Stimulated activated CD8-positive, alpha-beta memory T cell treated with anti-CD3 and anti-CD28 coated beads, Interleukin-15, amount 100 ng/mL, for 4 hours (primary cell): Measurements from ENCODE around the gene HDLBP.

Experiments used
- DNase-seq, 2 donors: peaks; one replicate each; pipeline ENCODE4 v3.0.0-alpha.2; 2020; ENCODE audit warnings: low read depth in 2 of 2

HDLBP gene

DNA sequence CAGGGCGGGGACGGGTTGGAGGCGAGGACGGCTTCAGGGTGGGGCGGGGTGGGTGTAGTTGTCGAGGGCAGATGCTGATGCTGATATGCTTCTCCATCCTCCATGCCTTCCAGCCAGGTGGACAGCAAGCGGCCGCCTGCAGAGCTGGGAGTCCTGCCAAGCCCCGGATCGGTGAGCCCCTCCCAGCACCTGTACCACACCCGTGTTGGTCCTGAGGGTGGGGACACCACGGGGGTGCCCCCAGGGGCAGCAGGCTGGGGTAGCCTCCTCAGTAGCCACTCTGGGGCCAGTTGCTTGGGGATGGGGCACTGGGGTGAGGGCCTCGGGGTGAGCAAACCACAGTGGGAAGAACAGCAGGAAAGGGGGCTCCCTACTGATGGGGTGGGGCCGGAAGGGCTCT, 124.4 kb downstream of the HDLBP start:
- no peak for DNase-seq

DNA sequence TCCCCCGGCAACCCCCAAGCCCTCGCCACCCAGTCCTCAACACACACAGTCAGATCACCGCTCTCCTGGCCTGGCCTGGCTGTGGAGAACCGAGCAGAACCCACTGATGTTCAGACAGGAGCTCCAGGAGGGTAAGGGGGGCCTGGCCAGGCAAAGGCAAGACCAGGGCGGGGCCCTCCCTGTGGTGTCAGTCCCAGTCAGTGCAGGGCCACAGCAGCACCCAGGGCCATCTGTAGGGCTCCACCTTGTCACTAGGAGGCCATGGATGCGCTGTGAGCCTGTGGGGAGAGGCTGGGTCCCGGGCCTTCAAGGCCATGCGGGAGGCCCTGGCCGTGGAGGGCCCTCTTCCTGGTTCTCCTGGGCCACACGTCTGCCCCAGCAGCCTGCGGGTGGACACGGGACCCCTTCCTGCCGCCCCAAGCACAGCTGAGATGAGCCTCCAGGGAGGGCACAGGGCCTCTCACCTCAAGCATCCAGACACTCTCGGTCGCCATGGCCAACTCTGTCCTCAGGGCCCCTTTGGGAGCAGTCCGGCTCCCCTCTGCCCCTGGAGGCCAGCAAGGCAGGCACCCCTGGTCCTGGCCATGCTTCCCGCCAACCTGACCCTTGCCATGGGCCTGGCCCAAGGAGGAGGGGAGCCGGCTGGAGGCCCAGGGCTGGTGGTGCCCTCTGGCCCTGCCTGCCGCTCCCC, 125.0 kb downstream of the HDLBP start:
- DNase-seq: no peak

DNA sequence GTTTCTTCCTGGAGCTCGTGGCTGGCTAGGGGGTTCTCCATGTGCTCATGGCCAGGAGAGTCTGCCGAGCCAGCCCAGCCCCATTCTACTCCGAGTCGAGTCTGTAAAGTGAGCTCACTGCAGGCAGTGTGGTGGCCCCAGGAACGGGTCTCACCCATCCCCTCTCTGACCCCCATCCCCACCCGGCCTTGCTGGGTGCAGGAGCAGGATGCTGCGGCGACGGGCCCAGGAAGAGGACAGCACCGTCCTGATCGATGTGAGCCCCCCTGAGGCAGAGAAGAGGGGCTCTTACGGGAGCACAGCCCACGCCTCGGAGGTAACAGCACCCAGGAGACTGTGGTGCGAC, 125.6 kb downstream of the HDLBP start:
- no peak for DNase-seq

DNA sequence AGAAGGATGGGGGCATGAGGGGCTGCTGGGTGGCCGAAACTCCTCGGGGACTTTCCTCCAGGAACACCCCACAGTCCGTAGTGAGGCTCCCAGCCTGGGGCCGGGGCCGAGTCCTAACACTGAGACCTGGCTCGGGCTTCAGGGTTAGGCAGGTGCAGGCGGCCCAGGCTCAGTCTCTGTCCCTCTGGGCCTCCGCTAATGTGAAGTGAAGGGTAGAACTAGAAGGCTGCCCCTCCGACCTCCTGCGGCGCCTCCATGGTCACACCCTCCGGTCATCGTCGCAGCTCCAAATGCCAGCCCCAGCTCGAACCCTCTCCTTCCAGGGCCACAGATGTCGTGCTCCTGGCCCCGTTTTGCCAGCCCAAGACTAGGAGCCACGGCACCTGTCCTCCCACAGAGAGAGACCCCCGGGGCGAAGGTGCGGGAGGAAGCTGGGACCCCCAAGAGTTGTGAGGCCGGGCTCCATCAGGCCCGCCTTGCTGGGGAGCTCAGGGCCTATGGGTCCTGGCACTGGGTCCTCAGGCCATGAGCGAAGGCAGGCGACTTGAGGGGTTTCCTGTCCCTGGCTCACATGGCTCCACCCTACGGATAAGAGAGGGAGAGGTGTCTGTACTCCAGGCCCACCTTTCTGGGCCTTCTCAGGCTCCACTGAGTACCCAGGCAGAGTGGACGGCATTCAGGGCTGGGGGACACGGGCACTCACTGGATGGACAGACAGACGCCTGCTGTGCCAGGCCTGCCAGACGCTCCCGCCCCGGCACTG, 126.2 kb downstream of the HDLBP start:
- DNase-seq: no peak

DNA sequence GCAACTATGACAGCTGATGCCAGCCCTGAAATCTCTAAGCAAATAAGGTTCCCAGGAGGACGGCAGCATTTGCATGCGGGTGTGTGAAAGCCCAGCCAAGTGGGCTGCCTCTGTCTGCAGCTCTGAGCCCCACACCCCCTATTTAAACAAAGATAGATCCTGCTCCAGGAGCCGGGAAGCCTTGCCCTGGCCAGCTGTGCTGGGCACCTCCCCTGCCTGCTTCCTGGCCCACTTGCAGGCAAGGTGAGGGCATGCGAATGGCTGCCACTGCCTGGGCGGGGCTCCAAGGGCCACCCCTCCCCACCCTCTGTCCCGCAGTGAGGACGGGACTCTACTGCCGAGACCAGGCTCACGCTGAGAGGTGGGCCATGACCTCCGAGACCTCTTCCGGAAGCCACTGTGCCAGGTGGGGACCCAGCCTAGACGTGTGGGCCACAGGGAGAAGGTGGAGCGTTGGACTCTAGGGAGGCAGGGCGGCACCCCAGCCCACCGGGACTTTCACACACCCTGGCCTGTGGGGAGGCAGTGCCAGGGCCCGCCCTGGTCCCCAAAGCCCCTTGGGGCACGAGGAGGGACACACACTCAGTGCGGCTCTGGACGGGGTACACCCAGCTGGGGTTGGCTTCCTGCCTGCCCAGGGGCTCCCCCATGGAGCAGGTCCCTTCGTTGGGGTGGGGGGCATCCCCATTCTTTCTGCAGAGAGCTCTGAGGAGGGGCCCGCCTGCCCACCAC, 126.9 kb downstream of the HDLBP start, which contains the start of gene ANO7:
Gene ANO7 (plus strand): TSS at position 317 of the 732 bp plus-strand sequence. CDS start 1,387 bp downstream, outside the sequence.
- DNase-seq: no peak

DNA sequence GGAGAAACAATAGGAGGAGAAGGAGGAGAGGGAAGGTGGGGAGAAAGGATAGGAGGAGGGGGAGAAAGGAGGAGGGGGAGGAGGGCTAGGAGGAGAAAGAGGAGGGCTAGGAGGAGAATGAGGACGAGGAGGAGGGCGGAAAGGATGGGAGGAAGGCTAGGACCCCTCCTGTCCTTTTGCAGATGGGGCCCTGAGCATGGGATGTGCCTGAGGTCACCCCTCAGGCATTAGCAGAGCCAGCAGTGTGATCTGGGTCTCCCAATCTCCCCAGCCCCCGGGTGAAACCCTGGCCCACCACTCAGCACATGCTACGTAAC, 127.6 kb downstream of the HDLBP start:
- no peak for DNase-seq

DNA sequence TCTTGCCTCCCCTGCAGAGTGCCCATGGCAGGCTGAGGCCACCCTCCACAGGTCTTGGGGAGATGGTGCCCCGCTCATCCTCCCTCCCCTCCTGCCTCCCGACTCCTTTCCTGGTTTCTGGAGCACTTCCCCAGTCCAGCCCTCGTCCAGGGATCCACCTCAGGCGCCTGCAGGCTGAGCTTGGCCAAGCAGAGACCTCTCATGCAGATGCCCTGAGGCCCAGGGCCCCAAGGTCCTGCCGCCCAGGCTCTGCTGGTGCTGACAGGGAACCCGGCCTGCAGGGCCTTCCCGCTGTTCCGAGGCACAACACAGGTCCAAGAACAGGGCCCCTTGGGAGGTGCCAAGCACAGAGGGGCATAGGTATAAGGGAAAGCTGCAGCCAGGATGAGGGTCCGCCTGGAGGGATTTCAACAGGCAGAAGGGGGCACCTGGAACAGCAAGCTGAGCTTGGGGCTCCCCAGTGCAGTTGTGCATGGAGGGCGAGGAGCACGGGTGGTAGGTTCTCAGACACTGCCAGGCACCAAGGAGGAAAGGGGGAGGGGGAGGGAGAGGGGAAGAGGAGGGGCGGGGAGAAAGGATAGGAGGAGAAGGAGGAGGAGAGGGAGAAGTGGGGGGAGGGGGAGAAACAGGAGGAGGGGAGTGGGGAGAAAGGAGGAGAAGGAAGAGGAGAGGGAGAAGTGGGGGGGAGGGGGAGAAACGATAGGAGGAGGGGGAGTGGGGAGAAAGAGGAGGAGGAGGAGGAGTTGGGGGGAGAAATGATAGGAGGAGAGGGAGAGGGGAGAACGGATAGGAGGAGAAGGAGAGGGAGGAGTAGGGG, 128.2 kb downstream of the HDLBP start:
- no peak for DNase-seq

DNA sequence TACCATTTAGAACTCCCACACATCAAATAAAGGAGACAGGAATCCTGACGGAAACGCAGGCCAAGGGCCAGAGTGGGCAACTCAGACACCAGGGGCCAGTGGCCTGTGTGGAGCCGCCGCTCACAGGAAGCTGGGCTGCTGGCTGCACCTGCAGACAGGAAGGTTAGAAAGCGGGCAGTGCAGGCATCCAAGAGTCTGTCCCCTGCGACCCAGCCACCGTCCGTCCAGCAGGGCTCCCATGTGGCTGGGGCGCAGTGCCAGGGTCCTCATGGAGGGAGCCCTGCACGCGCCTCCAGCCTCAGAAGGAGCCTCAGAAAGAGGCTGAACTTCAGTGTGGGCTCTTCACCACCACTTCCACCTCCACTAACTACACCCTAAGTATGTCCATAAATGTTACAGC, 129.5 kb downstream of the HDLBP start:
- DNase-seq: no peak

DNA sequence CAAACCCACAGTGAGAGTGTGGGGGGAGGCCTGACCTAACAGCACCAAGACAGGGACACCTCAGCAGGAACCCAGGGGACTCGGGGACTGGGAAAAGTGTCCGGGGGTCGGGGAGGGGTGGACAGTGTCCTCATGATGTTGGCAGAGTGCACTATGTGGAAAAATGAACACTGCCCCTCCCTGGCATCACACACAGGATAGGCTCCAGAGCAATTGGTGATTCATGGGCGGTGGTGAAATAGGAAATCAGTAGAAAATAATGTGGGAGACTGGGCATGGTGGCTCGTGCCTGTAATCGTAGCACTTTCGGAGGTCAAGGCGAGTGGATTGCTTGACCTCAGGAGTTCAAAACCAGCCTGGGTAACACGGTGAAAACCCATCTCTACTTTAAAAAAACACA, 130.6 kb downstream of the HDLBP start:
- no peak for DNase-seq

DNA sequence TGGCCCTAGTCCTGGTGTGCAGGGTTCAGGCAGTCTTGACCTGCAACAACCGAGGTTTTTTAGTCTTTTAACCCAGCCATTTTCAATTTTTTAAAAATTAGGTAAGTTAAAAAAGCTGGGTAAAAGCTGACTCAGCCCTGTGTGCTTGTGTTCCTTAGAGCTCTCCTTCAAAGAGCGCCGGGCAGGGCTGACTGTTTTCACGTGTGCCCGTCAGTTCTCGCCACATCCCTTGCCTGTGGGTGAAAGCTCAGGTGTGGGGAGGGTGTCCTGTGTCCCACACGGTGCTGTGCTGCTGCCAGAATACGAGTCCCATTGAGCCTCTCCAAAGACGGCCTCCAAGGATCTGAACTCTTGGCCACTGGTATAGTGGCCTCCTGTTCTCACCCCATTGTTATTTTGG, 132.3 kb downstream of the HDLBP start:
- DNase-seq: no peak

DNA sequence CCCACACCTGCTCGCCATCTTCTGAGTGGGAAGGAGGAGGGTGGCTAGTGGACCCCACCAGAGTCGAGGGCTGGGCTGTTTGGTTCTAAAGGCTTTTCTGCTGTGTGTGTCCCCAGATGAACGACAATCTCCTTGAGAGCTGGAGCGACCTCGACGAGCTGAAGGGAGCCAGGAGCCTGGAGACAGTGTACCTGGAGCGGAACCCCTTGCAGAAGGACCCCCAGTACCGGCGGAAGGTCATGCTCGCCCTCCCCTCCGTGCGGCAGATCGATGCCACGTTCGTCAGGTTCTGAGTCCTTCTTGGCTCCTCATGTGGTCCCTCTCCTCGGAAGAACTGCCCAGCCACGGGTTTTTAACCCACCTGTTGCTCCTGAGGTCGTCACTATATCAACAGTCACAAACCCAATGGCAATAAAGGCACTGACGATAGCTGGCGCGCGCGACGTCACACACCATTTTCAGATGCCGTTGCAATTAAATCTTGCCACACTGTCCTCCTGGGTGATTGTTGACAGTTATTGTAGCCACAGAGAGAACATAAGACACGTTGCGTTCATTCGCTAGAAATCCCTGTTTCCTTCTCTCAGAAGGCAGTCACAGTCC, 132.8 kb downstream of the HDLBP start:
- no peak for DNase-seq

DNA sequence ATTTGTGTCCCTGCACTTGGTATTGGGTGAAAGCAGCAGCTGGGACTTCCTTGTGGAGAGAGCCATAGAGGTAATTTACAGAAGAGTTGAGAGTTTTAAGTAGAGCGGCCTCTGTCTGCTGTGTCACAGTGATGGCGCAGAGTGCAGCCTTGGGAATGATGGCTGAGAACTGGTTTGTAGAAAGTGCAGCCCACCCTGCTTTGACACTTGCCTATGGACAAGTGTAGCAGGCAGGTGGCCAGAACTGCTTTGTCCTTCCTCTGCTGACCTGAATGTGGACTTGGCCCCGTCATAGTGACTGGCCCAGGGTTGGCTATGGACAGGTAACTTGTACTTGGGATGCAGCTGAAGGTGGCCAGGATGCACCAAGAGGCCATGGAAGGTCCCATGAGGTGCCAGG, 133.3 kb downstream of the HDLBP start:
- DNase-seq: no peak

DNA sequence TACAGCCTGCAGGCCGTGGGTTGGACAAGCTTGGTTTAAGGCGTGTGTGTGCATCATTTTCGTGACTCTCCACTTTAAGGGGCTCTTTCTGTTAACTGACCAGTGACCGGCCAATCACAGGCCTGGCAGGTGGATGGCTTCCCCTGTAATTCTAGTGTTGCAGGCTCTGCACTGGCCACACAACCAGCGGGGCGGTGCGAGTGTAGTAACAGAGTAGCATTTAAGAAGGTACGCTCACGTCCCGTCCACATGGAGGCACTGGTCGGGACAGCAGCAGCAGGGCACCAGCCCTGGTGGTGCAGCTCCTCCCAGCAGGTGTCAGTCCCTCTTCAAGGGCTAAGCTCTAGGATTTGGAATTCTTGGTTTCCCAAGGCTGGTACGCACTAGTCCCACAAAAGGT, 135.0 kb downstream of the HDLBP start:
- DNase-seq: no peak

DNA sequence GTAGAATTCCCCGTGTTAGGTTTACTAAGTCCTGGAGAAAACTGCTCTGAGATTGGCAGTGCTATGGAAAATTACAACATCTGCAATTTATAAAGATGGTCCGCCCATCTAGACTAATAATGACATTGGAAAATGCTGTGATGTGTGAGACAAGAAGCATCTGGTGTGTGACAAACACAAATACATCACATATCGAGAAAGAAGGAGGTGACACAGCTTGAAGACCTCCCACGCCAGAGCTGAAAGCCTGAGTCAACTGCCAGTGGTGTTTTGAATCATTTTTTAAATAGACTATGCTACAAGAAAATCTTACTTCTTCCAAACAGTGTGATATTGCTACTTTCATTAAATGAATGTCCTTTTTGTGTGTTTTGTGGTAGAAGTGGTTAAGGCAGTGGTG, 135.6 kb downstream of the HDLBP start:
- DNase-seq: no peak

DNA sequence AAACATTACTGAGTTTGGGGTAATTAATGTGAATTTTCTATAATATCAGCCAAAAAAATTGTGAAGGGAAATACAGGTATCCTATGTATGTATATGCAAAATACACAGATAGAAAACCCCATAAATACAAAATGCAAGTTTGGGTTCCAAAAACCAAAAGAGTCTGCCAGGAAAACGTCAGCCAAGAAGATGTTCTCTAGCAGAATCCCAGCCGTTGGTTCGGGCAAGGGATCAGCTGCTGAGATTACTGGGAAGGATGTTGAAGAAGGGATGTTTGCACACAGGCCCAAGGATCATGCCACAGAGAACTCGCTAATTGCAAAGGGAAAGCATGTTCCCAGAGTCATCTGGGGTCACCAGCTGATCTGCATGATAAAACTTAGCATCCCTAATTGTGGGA, 136.5 kb downstream of the HDLBP start:
- DNase-seq: no peak

DNA sequence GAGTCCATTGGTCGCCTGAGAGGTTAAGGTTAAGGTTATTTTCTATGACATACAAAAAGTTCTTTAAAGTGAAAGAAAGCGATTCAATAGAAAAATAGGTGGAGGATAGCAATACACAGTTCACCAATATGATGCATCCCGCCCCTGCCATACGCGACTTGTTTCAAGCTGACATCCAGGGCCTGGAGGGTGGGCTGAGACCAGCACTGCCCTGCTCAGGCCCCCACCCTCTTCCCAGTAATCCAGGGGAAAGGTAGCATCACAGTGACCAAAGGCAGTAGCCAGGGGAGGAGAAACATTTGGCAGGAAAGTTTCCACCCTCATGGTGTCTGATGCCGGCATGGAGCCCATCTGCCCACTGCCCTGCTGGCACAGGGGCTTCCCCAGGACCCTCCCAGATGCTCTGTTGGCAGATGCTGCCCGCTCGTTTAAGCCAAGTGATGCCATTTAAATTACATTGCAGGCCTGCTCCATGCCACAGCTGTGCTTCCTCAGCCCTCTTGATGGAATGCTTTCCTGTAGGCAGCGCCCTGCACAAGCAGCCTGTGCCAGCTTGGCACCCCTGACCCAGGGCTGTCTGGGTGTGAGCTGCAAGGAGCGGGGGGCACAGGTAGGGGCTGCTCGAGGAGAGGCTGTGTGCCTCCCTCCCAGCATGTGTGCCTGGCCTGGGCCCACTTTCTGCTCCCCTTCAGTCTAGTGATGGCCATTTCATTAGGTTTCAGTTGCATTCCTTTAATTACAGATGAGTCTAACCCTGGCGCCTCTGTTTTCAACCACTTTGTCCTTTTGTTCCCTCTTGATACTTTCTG, 137.7 kb downstream of the HDLBP start:
- no peak for DNase-seq
